Measurements from ENCODE around the gene YARS1. TPM values are rescaled to one million over a fixed set of nuclear protein-coding genes. Genes with fewer than 3 reads are reported as not detected.

YARS1 gene
- total RNA-seq, 1 experiment from 2014 or later, result 180 TPM

DNA sequence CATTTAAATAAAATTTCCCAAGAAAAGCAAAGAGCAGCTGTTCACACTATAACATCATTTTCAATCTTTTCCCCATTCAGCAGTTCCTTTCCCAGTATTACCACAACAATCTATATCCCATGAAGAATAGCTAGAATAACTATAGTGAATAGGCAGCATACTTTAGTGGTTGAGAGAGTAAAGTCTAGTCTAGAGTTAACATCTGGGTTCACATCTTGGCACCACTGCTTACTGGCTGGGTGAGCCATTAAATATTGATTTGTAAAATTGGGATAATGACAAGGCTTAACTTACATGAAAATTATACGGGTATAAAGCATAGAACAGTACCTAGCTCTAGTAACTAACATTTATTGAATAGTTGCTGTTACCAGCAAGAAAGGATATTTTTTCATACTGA lies 14.7 kb upstream of the YARS1 start:
- DNase-seq, result no peak
- Histone ChIP-seq H3K4me3 (no peak overlapping the region), H3K27me3 (ENCODE audit: insufficient read depth, low read depth) (no peaks in the 10 kb centered on the region), H3F3A (ENCODE audit: insufficient read depth, low read depth) (peaks cover 5% of the 10 kb centered on the region; the same call in 1 of the 2 replicates), H4K20me1 (ENCODE audit: insufficient read depth) (no peaks in the 10 kb centered on the region), H3K9me2 (ENCODE audit: insufficient read depth) (no peaks in the 10 kb centered on the region), H3K79me2 (ENCODE audit: low read depth) (no peaks in the 10 kb centered on the region), H3K27ac (no peak overlapping the region), H3K4me1 (replicated peaks; ENCODE audit: insufficient read depth) (no peaks in the 10 kb centered on the region), H3K9me3 (ENCODE audit: insufficient read depth, low read depth) (no peaks in the 10 kb centered on the region), H3K36me3 (ENCODE audit: low read depth) (peaks cover 33% of the 10 kb centered on the region), H2AFZ (no peak overlapping the region), H3K4me2 (no peak overlapping the region)
- intact Hi-C loops (cut with micrococcal nuclease; ENCODE audit: unreplicated experiment), result no loop called here
- TF ChIP-seq EZH2 (IDR thresholded peaks at IDR 0.05; ENCODE audit: low read depth), result no peak
- TF ChIP-seq, protein P1, sequence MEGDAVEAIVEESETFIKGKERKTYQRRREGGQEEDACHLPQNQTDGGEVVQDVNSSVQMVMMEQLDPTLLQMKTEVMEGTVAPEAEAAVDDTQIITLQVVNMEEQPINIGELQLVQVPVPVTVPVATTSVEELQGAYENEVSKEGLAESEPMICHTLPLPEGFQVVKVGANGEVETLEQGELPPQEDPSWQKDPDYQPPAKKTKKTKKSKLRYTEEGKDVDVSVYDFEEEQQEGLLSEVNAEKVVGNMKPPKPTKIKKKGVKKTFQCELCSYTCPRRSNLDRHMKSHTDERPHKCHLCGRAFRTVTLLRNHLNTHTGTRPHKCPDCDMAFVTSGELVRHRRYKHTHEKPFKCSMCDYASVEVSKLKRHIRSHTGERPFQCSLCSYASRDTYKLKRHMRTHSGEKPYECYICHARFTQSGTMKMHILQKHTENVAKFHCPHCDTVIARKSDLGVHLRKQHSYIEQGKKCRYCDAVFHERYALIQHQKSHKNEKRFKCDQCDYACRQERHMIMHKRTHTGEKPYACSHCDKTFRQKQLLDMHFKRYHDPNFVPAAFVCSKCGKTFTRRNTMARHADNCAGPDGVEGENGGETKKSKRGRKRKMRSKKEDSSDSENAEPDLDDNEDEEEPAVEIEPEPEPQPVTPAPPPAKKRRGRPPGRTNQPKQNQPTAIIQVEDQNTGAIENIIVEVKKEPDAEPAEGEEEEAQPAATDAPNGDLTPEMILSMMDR (conservative IDR thresholded peaks at IDR 0.05), result no peak
- CTCF ChIA-PET, result no interaction called here
- POLR2A ChIA-PET (ENCODE audit: unreplicated experiment), result no interaction called here
- BruUV-seq (replicated peaks), result no TSS peak

DNA sequence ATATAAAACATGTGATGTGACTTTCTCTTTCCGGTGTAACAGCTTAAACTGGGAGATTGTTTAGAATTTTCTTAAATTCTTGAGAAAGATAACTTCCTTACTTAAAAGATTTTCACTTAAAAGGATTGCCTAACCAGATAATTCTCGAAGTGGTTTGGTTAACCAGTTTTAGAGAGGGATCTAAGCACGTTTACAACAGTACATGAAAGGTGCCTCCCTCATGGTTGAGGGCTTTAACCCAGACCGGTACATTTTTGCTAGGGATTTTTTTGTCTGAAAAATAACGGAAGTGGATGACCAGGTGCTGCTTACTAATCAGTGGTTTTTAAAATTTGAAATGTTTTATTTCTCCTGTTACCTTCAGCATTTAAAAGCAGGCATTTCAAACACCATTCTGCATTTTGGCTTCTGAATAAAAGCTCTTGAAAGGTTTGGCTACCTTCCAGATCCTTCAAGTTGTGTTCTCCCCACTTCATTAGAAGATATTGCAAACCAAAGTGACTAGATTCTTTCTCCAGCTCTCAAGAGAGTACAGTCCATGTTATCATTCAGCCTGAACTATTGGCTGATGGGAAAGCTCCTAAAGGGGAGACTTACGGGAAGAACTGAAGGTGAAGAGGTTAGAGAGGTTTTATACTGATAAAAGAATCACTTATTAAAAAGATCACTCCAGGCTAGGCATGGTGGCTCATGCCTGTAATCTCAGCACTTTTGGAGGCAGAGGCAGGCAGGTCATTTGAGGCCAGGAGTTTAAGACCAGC lies 13.1 kb upstream of the YARS1 start:
- no peak for TF ChIP-seq EZH2 (IDR thresholded peaks at IDR 0.05; ENCODE audit: low read depth)
- H3K9me2 ChIP-seq (ENCODE audit: insufficient read depth), result no peaks in the 10 kb centered on the region
- H2AFZ ChIP-seq, result no peak overlapping the region
- peaks cover 5% of the 10 kb centered on the region; the same call in 1 of the 2 replicates for H3F3A ChIP-seq (ENCODE audit: insufficient read depth, low read depth)
- H3K4me3 ChIP-seq, result no peak overlapping the region
- DNase-seq, result no peak
- no TSS peak for BruUV-seq (replicated peaks)
- H3K27me3 ChIP-seq (ENCODE audit: insufficient read depth, low read depth), result no peaks in the 10 kb centered on the region
- no peaks in the 10 kb centered on the region for H4K20me1 ChIP-seq (ENCODE audit: insufficient read depth)
- POLR2A ChIA-PET (ENCODE audit: unreplicated experiment), result no interaction called here
- no peak overlapping the region for H3K4me2 ChIP-seq
- CTCF ChIA-PET, result no interaction called here
- no peaks in the 10 kb centered on the region for H3K4me1 ChIP-seq (replicated peaks; ENCODE audit: insufficient read depth)
- peaks cover 38% of the 10 kb centered on the region for H3K36me3 ChIP-seq (ENCODE audit: low read depth)
- no peaks in the 10 kb centered on the region for H3K79me2 ChIP-seq (ENCODE audit: low read depth)
- H3K27ac ChIP-seq, result no peak overlapping the region
- H3K9me3 ChIP-seq (ENCODE audit: insufficient read depth, low read depth), result no peaks in the 10 kb centered on the region
- intact Hi-C loops (cut with micrococcal nuclease; ENCODE audit: unreplicated experiment), result no loop called here

DNA sequence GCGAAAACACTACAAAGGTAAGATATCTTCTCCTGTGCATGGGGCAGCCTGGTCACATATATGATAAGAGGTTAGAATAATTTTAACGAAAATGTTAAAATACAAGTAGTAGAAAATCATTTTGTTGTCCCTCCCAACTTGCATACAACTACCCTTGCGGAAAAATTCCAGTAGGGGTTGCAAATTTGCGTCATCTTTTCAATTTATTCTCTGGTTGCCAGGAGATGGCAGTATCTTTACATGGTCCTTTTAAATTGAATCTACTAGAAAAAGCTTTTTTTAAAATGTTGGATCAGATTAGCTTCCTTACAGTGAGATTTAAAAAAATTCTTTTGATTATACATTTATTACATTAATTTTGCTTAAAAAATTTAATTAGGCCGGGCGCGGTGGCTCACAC lies 11.2 kb upstream of the YARS1 start:
- no peaks in the 10 kb centered on the region for H3K27me3 ChIP-seq (ENCODE audit: insufficient read depth, low read depth)
- no peak for DNase-seq
- intact Hi-C loops (cut with micrococcal nuclease; ENCODE audit: unreplicated experiment), result loop anchor here (5.0 kb wide), 1 partner anchor 151 kb away; no protein-coding TSS in a partner anchor
- BruUV-seq (replicated peaks), result no TSS peak
- ChIA-PET POLR2A (ENCODE audit: unreplicated experiment) (no interaction called here), CTCF (no interaction called here)
- no peaks in the 10 kb centered on the region for H4K20me1 ChIP-seq (ENCODE audit: insufficient read depth)
- H3K27ac ChIP-seq, result no peak overlapping the region
- H3K4me1 ChIP-seq (replicated peaks; ENCODE audit: insufficient read depth), result no peaks in the 10 kb centered on the region
- peaks cover 5% of the 10 kb centered on the region; the same call in 1 of the 2 replicates for H3F3A ChIP-seq (ENCODE audit: insufficient read depth, low read depth)
- H3K4me3 ChIP-seq, result no peak overlapping the region
- peaks cover 3% of the 10 kb centered on the region; the same call in 1 of the 2 replicates for H3K79me2 ChIP-seq (ENCODE audit: low read depth)
- no peak overlapping the region for H3K4me2 ChIP-seq
- peaks cover 32% of the 10 kb centered on the region for H3K36me3 ChIP-seq (ENCODE audit: low read depth)
- H3K9me3 ChIP-seq (ENCODE audit: insufficient read depth, low read depth), result no peaks in the 10 kb centered on the region
- no peak overlapping the region for H2AFZ ChIP-seq
- H3K9me2 ChIP-seq (ENCODE audit: insufficient read depth), result no peaks in the 10 kb centered on the region
- TF ChIP-seq, protein P1 (conservative IDR thresholded peaks at IDR 0.05), result peak; percentile 36; the same call in 1 of the 2 replicates
- no peak for TF ChIP-seq EZH2 (IDR thresholded peaks at IDR 0.05; ENCODE audit: low read depth)

All from PC-9 (cell line).